ENCODE results near the gene DOCK4. TPM values are rescaled to one million over a fixed set of nuclear protein-coding genes. Genes with fewer than 3 reads are reported as not detected.
A peak's percentile ranks its signal among the peaks of the same experiment; 100 is the strongest.

Gene DOCK4
- total RNA-seq, 1 donor from 2014 or later: 44.1 TPM

DNA sequence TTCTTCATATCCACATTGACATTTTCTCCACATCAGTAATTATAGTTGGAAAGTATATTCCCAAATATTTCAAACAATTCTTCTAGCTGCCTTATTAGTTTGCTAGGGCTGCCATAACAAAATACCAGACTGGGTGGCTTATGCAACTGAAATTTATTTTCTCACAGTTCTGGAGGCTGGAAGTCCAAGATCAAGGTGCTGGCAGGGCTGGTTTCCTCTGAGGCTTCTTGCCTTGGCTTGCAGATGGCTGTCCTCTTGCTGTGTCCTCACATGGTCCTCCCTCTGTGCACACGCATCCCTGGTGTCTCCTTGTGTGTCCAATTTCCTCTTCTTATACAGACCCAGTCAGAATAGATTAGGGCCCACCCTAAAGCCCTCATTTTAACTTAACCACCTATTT, 34.5 kb downstream of the DOCK4 start:
- Mint-ChIP-seq H3K4me3 (ENCODE audit: unreplicated experiment) (no peak overlapping the region), H3K27ac (ENCODE audit: unreplicated experiment) (no peak overlapping the region), H3K4me1 (ENCODE audit: unreplicated experiment) (peaks cover 30% of the 10 kb centered on the region), H3K27me3 (ENCODE audit: unreplicated experiment) (no peaks in the 10 kb centered on the region), H3K9me3 (ENCODE audit: unreplicated experiment) (no peaks in the 10 kb centered on the region), H3K36me3 (ENCODE audit: unreplicated experiment) (no peaks in the 10 kb centered on the region)
- no peak for DNase-seq (ENCODE audit: extremely low spot score, unreplicated experiment)
- TF ChIP-seq CTCF (IDR thresholded peaks at IDR 0.05): no peak

DNA sequence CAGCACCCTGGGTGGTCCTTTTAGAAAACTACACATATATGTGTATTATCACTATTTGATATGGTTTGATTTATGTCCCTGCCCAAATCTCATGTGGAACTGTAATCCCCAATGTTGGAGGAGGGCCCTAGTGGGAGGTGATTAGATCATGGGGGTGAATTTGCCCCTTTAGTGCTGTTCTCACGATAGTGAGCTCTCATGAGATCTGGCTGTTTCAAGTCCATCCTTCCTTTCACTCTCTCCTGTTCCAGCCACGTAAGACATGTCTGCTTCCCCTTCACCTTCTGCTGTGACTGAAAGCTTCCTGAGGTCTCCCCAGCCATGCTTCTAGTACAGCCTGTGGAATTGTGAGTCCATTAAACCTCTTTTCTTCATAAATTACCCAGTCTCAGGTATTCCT, 37.3 kb downstream of the DOCK4 start:
- Mint-ChIP-seq H3K9me3 (ENCODE audit: unreplicated experiment) (no peaks in the 10 kb centered on the region), H3K36me3 (ENCODE audit: unreplicated experiment) (no peaks in the 10 kb centered on the region), H3K27ac (ENCODE audit: unreplicated experiment) (no peak overlapping the region), H3K4me1 (ENCODE audit: unreplicated experiment) (peaks cover 25% of the 10 kb centered on the region), H3K4me3 (ENCODE audit: unreplicated experiment) (no peak overlapping the region), H3K27me3 (ENCODE audit: unreplicated experiment) (no peaks in the 10 kb centered on the region)
- TF ChIP-seq CTCF (IDR thresholded peaks at IDR 0.05): no peak
- DNase-seq (ENCODE audit: extremely low spot score, unreplicated experiment): no peak

DNA sequence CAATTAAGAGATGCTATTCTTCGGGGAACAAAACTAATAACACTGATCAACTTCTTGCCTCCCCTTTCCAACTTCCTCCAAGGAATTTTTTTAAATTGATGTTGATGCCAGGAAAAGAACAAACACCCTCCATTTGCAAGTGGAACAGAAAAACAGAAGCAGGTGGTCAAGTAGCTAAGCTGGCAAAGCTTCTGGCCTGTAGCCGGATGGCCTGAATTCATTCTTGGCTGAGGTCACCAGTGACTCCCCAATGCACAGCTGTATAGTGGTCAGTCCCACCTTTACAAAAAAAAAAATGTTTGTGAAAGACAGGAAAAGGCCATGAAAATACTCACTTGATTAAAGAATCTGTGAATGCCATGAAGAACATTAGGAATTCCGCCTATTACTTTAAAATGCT, 39.1 kb downstream of the DOCK4 start:
- H3K36me3 Mint-ChIP-seq (ENCODE audit: unreplicated experiment): no peaks in the 10 kb centered on the region
- H3K27ac Mint-ChIP-seq (ENCODE audit: unreplicated experiment): no peak overlapping the region
- H3K4me1 Mint-ChIP-seq (ENCODE audit: unreplicated experiment): peaks cover 23% of the 10 kb centered on the region
- no peaks in the 10 kb centered on the region for H3K27me3 Mint-ChIP-seq (ENCODE audit: unreplicated experiment)
- H3K4me3 Mint-ChIP-seq (ENCODE audit: unreplicated experiment): no peak overlapping the region
- no peaks in the 10 kb centered on the region for H3K9me3 Mint-ChIP-seq (ENCODE audit: unreplicated experiment)
- TF ChIP-seq CTCF (IDR thresholded peaks at IDR 0.05): no peak
- no peak for DNase-seq (ENCODE audit: extremely low spot score, unreplicated experiment)

GRCh38 chr7:112162784-112163506, 43.3 kb downstream of the DOCK4 start:
- Mint-ChIP-seq H3K27ac (ENCODE audit: unreplicated experiment) (peak overlapping the region; percentile 85), H3K36me3 (ENCODE audit: unreplicated experiment) (no peaks in the 10 kb centered on the region), H3K9me3 (ENCODE audit: unreplicated experiment) (no peaks in the 10 kb centered on the region), H3K27me3 (ENCODE audit: unreplicated experiment) (no peaks in the 10 kb centered on the region), H3K4me1 (ENCODE audit: unreplicated experiment) (peaks cover 47% of the 10 kb centered on the region), H3K4me3 (ENCODE audit: unreplicated experiment) (peak overlapping the region; percentile 30)
- DNase-seq (ENCODE audit: extremely low spot score, unreplicated experiment): no peak
- no peak for TF ChIP-seq CTCF (IDR thresholded peaks at IDR 0.05)

- peak overlapping the region; percentile 85 for H3K27ac Mint-ChIP-seq (ENCODE audit: unreplicated experiment)
- H3K4me3 Mint-ChIP-seq (ENCODE audit: unreplicated experiment): peak overlapping the region; percentile 50
- DNase-seq (ENCODE audit: extremely low spot score, unreplicated experiment): peak; percentile 87
- peaks cover 47% of the 10 kb centered on the region for H3K4me1 Mint-ChIP-seq (ENCODE audit: unreplicated experiment)
- no peaks in the 10 kb centered on the region for H3K9me3 Mint-ChIP-seq (ENCODE audit: unreplicated experiment)
- no peaks in the 10 kb centered on the region for H3K36me3 Mint-ChIP-seq (ENCODE audit: unreplicated experiment)
- no peak for TF ChIP-seq CTCF (IDR thresholded peaks at IDR 0.05)
- no peaks in the 10 kb centered on the region for H3K27me3 Mint-ChIP-seq (ENCODE audit: unreplicated experiment)
These were observed 43.9 kb downstream of the DOCK4 start for GRCh38 chr7:112162142-112162766.

Data from osteocyte (in vitro differentiated cells).